KBM-7 (cell line): ENCODE measurements around the gene FAXDC2.

Source experiments
- DNase-seq: peaks from one replicate; pipeline ENCODE4 v3.0.0-alpha.2; 2015
- in situ Hi-C: fragments of 300-500 bp; cut with MboI; formaldehyde crosslinking; loops from 2 replicates; pipeline ENCODE4 v1.14.3; 2020; ENCODE audit warnings: low sequenced_read_pairs, low pct_unique_long_range_greater_than_20kb, mixed read lengths

The FAXDC2 gene

DNA sequence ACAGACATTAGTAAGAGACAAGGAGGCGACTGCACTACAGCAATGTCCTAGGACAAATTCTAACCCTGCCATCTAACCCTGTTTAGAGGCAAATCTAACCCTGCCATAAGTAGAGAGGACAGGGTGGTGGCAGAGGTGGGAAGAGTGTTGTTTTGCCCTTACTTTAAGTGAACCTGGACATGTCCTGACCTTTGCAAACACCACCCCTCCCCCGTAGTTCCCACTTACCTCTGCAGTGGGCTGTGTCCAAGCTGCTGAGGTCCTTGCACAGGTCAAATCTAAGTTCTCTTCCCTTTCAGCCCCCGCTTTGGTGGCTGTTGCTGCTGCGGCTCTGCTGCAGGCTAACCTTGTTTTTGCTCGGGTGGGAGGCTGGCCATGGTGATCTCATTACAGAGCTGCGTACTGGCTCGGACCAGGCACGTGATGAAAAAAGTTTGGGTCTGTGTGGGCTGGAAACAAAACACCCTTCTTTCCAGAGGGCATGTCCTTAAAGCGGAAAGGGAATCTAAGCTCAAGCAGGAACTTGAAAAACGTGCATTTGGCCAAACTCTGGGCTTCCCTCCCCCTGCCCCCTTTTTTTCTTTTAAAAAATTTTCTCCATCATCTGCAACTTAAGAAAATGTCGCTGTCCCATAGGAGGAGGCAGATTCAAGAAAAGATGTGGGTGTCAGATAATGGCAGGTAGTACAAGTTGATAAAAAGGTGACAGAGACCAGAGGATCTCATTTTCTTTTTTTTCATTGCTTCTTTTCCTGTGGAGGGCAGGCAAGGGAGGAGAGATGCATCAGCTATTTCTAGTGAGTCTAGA, at the start of gene FAXDC2:
TSS of gene FAXDC2 (minus strand) at position 349 of the 808 bp plus-strand sequence. CDS start 12,425 bp downstream, outside the sequence.
- peak; percentile 71 for DNase-seq
- in situ Hi-C loops, result no loop called here

DNA sequence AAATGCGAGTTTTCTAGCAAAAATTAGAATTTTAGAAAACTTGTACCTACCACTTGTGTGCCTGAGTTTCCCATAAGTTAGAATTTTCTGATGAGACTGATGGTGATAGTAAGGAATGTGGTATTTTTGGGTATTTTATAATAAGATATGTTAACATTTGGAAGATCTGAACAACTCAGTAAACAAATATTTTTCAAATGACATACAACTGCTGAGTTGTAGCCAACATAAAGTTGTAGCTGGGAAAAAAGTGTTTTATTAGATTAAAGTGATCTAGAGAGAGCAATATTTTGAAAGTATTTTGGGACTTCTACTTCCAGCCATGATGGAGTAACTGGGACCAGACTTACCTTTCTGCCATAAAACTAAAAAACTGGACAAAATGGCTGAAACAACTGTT, 49.7 kb upstream of the FAXDC2 start:
- DNase-seq, result no peak
- in situ Hi-C loops, result no loop called here

DNA sequence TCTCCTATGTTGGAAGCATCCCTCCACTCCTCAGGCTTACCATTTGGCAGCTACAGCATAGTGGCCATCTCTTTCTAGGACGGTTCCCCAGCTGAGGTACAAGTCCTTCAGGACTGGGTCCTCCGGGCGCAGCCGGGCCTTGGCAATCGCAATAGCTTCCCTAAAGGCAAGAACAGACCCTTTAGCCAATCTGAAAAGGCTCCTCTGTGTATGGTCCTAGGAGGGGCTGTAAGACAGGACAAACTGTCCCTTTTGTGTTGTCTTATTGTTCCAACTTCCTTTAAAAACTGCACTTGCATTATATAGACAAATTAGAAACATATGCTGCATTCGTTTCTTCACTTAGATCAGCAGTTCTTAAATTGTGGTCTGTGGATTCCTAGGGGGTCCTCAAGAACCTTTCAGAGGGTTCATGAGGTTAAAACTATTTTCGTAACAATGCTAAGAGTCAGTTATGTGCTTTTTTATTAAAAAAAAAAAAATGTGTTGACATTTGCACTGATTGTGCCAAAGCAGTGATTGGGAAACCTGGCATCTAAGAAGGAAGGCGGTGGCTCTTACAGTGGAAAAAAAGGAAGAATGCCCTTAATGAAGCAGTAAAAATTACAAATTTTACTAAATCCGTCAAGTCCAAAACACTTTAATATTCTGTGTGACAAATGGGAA, 48.9 kb upstream of the FAXDC2 start:
- DNase-seq, result no peak
- in situ Hi-C loops, result no loop called here

DNA sequence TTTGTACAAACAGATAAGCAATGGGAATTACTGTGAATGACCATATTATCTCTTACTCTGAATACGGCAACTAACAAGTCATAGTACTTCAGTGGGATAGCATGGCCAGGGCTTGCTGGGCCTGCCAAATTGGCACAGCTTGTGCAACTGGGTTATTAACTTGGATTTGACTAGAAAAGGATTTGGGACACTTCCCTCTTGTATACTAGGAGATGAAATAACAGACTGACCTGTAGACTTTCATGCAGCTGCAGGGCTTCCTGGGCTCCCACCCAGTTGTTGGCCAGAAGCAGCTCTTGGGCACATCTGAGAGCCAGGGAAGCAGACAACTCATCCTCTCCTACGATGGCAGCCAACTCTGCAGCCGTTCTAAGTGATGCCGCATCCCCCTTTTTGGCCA, 47.8 kb upstream of the FAXDC2 start:
- in situ Hi-C loops, result no loop called here
- DNase-seq, result no peak

GRCh38 chr5:154896562-154897165, 46.3 kb upstream of the FAXDC2 start:
- DNase-seq, result no peak
- in situ Hi-C loops, result no loop called here

GRCh38 chr5:154895606-154896561, 45.5 kb upstream of the FAXDC2 start:
- in situ Hi-C loops, result no loop called here
- DNase-seq, result no peak

GRCh38 chr5:154893381-154893780, 43.0 kb upstream of the FAXDC2 start:
- in situ Hi-C loops, result no loop called here
- DNase-seq, result no peak

GRCh38 chr5:154892369-154892771, 42.0 kb upstream of the FAXDC2 start:
- no peak for DNase-seq
- in situ Hi-C loops, result no loop called here

DNA sequence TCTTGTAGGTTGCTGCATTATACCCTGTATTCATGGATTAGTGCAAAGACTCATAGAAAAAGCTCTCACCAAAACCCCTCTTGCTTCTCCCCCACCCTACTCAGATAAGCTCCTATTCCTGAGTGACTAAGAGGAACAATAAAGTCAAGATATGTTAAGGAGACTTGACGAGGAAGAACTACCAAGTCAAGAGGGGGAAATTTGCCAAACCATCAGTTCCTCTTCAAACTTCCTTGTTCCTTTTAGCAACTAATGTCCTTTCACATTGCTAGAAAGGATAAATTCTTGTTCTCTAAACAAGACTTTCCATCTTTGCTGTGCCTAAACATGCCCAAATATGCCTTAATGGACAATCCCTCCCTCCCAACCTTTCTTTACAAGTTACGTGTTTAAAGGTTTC, 35.0 kb upstream of the FAXDC2 start:
- in situ Hi-C loops, result no loop called here
- peak; percentile 32 for DNase-seq

DNA sequence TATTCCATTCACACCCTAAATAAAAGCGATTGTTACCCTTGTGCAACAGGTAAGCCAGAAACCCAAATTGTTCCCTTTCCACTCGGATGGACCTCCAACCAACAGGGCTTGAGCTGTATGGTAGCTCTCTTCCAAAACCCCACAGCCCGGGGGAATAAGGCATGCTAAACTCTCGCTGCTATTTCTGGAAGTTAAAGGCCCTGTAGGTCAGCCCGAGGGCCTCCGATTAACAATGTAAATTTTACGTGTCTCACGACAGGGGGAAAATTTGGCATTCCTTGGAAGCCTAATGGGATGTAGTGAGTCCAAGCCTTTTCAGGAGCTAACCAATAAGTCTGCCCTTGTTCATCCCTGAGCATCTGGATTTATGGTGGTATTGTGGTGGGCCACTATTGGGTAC, 34.0 kb upstream of the FAXDC2 start:
- DNase-seq, result no peak
- in situ Hi-C loops, result no loop called here

DNA sequence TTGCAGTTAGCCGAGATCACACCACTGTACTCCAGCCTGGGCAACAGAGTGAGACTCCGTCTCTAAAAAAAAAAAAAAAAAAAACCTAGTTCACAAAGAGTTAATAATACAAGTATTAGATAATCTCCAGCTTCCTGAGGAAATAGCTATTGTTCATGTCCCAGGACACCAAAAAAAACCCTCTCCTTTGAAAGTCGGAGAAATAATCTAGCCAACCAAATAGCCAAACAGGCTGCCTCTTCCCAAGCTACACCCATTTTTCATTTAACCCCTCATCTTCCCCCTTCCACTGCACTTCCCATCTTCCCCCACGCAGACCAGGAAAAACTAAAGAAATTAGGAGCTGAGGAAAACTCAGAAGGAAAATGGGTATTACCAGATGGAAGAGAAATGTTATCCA, 31.6 kb upstream of the FAXDC2 start:
- no peak for DNase-seq
- in situ Hi-C loops, result no loop called here

- no peak for DNase-seq
- in situ Hi-C loops, result no loop called here
These were observed 28.4 kb upstream of the FAXDC2 start for GRCh38 chr5:154878642-154879335.

DNA sequence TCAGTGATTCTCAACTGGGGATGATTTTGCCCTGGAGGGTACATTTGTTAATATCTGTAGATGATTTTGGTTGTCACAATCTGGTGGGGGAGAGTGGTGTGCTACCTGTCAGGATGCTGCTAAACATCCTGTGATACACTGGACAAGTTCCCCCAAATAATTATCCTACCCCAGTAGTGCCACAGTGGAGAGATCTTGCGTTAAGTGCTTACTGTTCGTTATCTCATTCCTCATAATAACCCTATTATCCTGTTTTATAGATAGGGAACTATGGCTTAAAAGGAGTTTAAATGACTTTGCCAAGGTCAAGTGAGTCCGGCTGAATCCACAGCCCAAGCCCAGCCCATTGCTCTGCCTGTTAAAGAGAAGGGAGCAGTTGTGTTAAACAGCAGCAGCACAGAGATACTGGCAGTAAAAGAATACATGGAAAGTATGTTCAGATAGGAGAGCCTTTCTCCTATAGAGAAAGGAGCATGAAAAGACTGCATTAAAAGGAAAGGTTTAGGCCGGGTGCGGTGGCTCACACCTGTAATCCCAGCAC, 23.5 kb upstream of the FAXDC2 start:
- in situ Hi-C loops, result no loop called here
- DNase-seq, result no peak

DNA sequence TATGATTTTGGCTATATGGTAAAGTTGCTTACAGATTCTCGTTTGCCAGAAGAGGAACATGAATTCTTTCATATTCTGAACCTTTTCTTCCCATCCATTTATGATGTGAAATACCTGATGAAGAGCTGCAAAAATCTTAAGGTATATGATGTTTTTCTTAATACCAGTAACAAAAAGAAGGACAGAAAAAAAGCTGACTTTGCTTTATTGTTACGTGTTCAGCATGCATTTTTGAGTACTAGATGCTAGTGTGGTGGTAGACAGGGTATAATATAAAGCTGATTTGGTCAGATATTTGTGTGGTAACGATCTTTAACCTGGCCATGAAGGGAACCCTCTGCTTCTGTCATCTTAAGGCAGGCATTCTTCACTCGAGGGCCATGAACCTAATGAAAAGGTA, 21.3 kb upstream of the FAXDC2 start:
- DNase-seq, result no peak
- in situ Hi-C loops, result no loop called here

GRCh38 chr5:154868702-154869101, 18.3 kb upstream of the FAXDC2 start:
- DNase-seq, result no peak

GRCh38 chr5:154866841-154867240, 16.4 kb upstream of the FAXDC2 start:
- in situ Hi-C loops, result no loop called here
- no peak for DNase-seq

More at GRCh38 chr5:154868702-154869101, 18.3 kb upstream of the FAXDC2 start:
- in situ Hi-C loops, result no loop called here

GRCh38 chr5:154865466-154866184, 15.2 kb upstream of the FAXDC2 start:
- in situ Hi-C loops, result no loop called here
- no peak for DNase-seq
